Aorta (tissue), 5 donors: Measurements from ENCODE around the gene GAS6. TPM values are rescaled to one million over a fixed set of nuclear protein-coding genes. Genes with fewer than 3 reads are reported as not detected.
"Not testable (repeated sequence)": the region's sequence is repeated elsewhere in the genome, so short reads cannot be mapped to it uniquely, and the experiment has no call there.

Experiments used
- ATAC-seq: fragments of 200-7000 bp; cut with Tn5 transposase; one replicate; pipeline ENCODE4 v1.9.1; 2022; ENCODE audit warnings: moderate library complexity; ENCODE audit not compliant: low FRiP score
- DNase-seq, 2 donors: peaks; one replicate each; pipeline ENCODE4 v3.0.0-alpha.2; 2020
- H3K27ac ChIP-seq, 2 donors: one replicate each; pipeline ENCODE4 v1.5.1; 2013; ENCODE audit warnings: low read length in 2 of 2, mild to moderate bottlenecking in 2 of 2, moderate library complexity in 2 of 2, control low read depth in 1 of 2, inconsistent platforms in 1 of 2, low read depth in 1 of 2
- H3K27me3 ChIP-seq, 2 donors: one replicate each; pipeline ENCODE4 v1.6.1; 2013; ENCODE audit warnings: control low read depth in 1 of 2, low read length in 1 of 2, mild to moderate bottlenecking in 1 of 2, moderate library complexity in 1 of 2; ENCODE audit not compliant: insufficient read depth in 2 of 2, control insufficient read depth in 1 of 2
- H3K36me3 ChIP-seq, 2 donors: one replicate each; pipeline ENCODE4 v1.6.1; 2013; ENCODE audit warnings: control low read depth in 1 of 2, low read length in 1 of 2, mild to moderate bottlenecking in 1 of 2; ENCODE audit not compliant: insufficient read depth in 2 of 2, control insufficient read depth in 1 of 2
- H3K4me1 ChIP-seq, 2 donors: one replicate each; pipeline ENCODE4 v1.6.1; 2013; ENCODE audit warnings: low read length in 2 of 2, control low read depth in 1 of 2, mild to moderate bottlenecking in 1 of 2, moderate library complexity in 1 of 2; ENCODE audit not compliant: insufficient read depth in 2 of 2, control insufficient read depth in 1 of 2
- H3K4me3 ChIP-seq, 2 donors: one replicate each; pipeline ENCODE4 v1.5.1; 2013; ENCODE audit warnings: low read length in 2 of 2, control low read depth in 1 of 2, mild to moderate bottlenecking in 1 of 2
- H3K9me3 ChIP-seq: one replicate; pipeline ENCODE4 v1.6.1; 2013; ENCODE audit warnings: mild to moderate bottlenecking, low read length; ENCODE audit not compliant: control insufficient read depth
- WGBS, 2 donors: extraction: QIAGEN DNeasy Blood & Tissue Kit; methylation state at CpG; one replicate each; pipeline ENCODE4 v1.1.7; 2013; 5-methylcytosine and 5-hydroxymethylcytosine counted together
- intact Hi-C, 2 donors: fragments of 100-400 bp; cut with DNase I; formaldehyde crosslinking; loops; one replicate each; pipeline versions ENCODE4 v1.14.2 to v1.15.0; 2022
- polyA plus RNA-seq, 2 donors: library from polyadenylated mRNA; stranded (reverse); fragments of 200-250 nt; gene quantifications; one replicate each; pipeline ENCODE4 v1.2.3, GENCODE V29; 2013
- total RNA-seq, 2 donors: library from RNA; stranded (reverse); fragmentation: NEBNext Ultra II Directional; extraction: Animal tissue kit (Norgen Biotek cat#: 25700); gene quantifications; one replicate each; pipeline ENCODE4 v1.2.1, GENCODE V29; 2021
- donor health status: healthy with polysubstance abuse.
- donor health status: Bipolar disorder and iron deficiency.
- donor health status: DM: no; HTN: no; CAD: no.
- donor health status: DM: no; HTN: no; CAD: no.
- donor health status: DM: yes; HTN: yes; CAD: no.

Gene GAS6
- total and polyA plus RNA-seq, 4 donors = 244 to 509 (median 333) TPM

DNA sequence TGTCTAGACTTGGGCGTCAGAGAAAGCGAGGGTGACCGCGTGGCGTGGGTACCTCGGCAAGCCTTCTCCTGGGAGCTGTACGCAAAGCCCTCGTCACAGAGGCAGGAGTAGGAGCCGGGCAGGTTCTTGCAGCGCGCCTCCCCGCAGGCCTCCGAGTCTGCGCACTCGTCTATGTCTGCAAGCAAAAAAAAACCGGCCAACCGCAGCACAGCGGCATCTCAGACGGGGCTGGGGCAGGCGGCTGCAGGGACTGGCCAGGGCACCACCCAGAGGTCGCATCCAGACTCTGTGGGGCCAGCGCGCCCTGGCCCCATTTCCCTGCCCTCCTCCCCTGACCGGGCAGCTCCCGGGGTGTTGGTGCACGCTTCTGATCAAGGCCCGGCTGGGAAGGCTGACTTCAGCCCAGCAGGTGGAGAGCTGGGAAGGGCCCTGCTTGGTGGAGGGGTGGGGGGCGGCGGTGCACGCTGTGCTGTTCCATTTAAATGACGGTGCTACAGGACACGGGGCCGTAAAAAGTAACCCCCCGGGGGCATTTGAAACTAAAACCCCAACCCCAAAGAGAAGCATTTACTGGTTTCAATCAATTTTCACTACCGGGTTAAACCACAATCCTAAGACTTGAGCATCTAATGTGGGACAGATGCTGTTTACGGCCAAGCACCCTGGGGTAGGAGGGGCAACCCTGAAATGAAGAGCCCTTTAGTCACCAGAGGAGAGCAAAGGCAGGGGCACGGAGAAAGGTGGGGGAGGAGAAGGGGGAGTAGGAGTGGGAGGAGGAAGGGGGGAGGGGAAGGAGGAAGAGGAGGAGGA is 28.2 kb downstream of the GAS6 start:
- DNase-seq = peak in 1 of 2 donors; percentile 44
- Histone ChIP-seq H3K9me3 (no peaks in the 10 kb centered on the region), H3K27me3 (no peaks in the 10 kb centered on the region), H3K36me3 (peaks cover 0 to 19% of the 10 kb centered on the region in 2 donors), H3K4me1 (no peaks in the 10 kb centered on the region), H3K4me3 (no peak overlapping the region), H3K27ac (no peak overlapping the region)
- ATAC-seq = no peak
- intact Hi-C loops = loop anchor here in 1 of 2 donors (2.0 kb wide), 1 partner anchor 27 kb away; no protein-coding TSS in a partner anchor
- WGBS, 2 donors = 87 to 88% methylated on average over 37 of the region's 37 CpGs

DNA sequence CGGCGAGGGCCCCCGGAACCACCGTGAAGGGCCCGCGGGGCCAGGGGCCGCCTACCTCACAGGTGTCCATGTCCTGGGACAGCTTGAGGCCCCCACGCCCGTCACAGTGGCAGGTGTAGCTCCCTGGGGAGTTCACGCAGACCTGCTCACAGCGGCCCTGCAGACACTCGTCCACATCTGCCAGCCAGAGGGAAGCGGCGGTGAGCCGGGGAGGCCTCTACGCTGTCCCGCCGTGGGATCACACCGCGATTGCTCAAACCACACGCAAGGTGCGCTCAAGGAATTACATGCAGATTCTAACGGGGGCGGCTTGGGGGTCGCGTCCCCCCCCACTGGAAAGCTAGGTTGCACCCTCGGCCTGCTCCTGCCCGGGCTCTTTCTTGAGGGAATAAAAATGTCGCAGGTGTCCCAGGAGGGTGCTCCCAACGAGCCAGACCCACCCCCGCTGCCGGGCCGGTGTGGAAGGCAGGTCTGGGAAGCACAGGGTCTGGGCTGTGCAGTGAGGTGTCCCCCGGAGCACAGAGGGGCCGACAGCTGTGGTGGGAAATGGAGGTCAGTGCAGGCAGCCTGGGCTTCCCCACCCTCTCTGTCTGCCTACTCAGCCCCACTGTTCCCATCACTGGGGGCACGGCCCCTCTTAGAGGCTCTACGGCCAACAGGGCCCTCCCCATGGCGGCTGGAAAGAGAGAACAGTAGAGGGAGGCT is 29.2 kb downstream of the GAS6 start:
- ATAC-seq (no peak), DNase-seq (peak; percentile 50 to 71)
- 89 to 91% methylated on average over 34 to 38 of the region's 38 CpGs for WGBS, 2 donors
- Histone ChIP-seq H3K9me3 (no peaks in the 10 kb centered on the region), H3K4me3 (no peak overlapping the region), H3K27ac (no peak overlapping the region), H3K36me3 (peaks cover 0 to 19% of the 10 kb centered on the region in 2 donors), H3K4me1 (no peaks in the 10 kb centered on the region), H3K27me3 (no peaks in the 10 kb centered on the region)
- intact Hi-C loops = loop anchor here in 1 of 2 donors (2.0 kb wide), 1 partner anchor 28 kb away; no protein-coding TSS in a partner anchor

DNA sequence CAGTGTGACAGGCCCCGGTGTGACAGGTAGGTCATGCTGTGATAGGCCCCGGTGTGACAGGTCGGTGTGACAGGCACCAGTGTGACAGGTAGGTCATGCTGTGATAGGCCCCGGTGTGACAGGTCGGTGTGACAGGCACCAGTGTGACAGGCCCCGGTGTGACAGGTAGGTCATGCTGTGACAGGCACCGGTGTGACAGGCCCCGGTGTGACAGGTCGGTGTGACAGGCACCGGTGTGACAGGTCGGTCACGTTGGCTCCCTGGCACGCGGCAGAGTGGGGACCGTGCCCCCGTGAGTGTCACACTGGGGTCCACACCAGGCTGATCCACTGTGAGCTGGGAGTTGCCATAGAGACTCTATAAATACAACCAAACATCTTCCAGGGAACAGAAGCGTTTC is 29.9 kb downstream of the GAS6 start:
- not testable (repeated sequence) for ATAC-seq, H3K4me1 ChIP-seq
- peaks cover 0 to 19% of the 10 kb centered on the region in 2 donors for H3K36me3 ChIP-seq

DNA sequence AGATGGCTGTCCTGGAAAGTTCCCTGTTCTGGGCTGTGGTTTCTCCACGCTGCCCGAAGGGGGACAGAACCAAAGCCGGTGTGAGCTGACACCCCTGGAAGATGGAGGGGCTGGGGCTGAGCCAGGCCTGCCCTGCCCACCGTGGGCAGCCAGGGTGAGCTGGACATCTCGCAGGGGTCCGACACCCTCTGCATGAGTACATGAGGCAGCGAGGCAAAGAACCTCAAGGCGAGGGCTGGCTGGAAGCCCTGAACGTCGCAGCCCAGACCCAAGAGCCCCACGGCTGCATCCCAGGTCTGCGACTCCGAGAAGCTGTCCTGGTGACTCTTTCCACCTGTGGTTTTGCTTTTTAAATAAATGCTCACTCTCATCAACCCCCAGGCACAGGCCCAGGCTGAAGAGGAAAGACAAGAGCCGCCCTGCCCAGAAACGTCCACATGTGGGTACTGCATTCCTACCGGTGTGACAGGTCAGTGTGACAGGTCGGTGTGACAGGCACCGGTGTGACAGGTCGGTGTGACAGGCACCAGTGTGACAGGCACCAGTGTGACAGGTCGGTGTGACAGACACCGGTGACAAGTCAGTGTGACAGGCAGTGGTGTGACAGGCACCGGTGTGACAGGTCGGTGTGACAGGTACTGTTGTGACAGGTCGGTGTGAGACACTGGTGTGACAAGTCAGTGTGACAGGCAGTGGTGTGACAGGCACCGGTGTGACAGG is 30.6 kb downstream of the GAS6 start:
- intact Hi-C loops = no loop called here
- H3K4me3 ChIP-seq = no peak overlapping the region
- no peak overlapping the region for H3K27ac ChIP-seq
- peaks cover 0 to 19% of the 10 kb centered on the region in 2 donors for H3K36me3 ChIP-seq
- H3K4me1 ChIP-seq = no peaks in the 10 kb centered on the region
- DNase-seq (peak in 1 of 2 donors; percentile 33), ATAC-seq (no peak)
- H3K9me3 ChIP-seq = no peaks in the 10 kb centered on the region
- 89 to 91% methylated on average over 25 of the region's 25 CpGs for WGBS, 2 donors
- H3K27me3 ChIP-seq = no peaks in the 10 kb centered on the region

More for the DNA sequence above, 29.9 kb downstream of the GAS6 start:
- DNase-seq = peak; percentile 39 to 73
- intact Hi-C loops = loop anchor here in 1 of 2 donors (2.0 kb wide), 1 partner anchor 29 kb away; no protein-coding TSS in a partner anchor
- not testable (repeated sequence) for H3K27ac ChIP-seq, H3K4me3 ChIP-seq, H3K9me3 ChIP-seq, H3K27me3 ChIP-seq
- 89 to 92% methylated on average over 16 to 17 of the region's 17 CpGs for WGBS, 2 donors

DNA sequence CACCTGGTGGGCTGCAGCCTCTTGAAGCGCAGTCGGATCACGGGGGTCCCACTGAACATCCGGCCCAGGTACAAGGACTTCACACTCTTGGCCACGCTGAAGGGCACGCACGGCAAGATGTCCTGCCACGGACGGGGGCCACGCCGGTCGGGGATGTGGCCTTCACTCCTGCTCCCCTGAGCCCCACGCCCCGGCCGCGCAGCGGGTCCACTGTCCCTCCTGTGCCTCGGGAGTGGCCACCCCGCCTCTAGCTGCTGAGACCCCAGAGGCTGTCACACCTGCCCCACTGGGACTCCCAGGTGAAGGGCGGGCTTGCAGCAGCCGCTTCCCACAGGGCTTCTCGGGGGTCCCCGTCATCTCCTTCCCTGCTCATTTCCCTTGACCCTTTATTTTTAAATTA is 31.2 kb downstream of the GAS6 start:
- H3K9me3 ChIP-seq = no peaks in the 10 kb centered on the region
- no peaks in the 10 kb centered on the region for H3K27me3 ChIP-seq
- no peak overlapping the region for H3K4me3 ChIP-seq
- H3K36me3 ChIP-seq = peaks cover 0 to 19% of the 10 kb centered on the region in 2 donors
- DNase-seq (peak in 1 of 2 donors; percentile 43), ATAC-seq (no peak)
- H3K4me1 ChIP-seq = no peaks in the 10 kb centered on the region
- no peak overlapping the region for H3K27ac ChIP-seq
- 94 to 95% methylated on average over 23 of the region's 23 CpGs for WGBS, 2 donors
- intact Hi-C loops = no loop called here

DNA sequence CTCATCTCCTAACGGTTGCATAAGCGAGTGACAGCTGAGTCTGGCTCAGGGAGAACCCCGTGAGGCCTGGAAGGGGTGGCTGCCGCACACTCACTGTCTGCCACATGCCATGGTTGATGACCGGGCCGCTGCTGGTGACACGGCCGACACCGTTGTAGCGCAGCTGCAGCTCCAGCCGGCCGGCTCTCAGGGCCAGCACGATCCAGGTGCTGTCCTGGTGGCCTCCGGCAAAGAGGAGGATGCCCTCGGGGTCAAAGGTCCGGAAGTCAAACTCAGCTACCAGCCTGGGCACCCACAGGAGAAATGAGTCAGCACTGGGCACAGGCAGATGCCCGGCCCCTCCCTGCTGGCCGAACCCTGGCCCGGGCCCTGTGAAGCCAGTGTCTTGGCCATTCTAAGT is 31.7 kb downstream of the GAS6 start:
- H3K36me3 ChIP-seq = peaks cover 0 to 22% of the 10 kb centered on the region in 2 donors
- ATAC-seq (no peak), DNase-seq (no peak)
- H3K27ac ChIP-seq = no peak overlapping the region
- no peaks in the 10 kb centered on the region for H3K9me3 ChIP-seq
- H3K27me3 ChIP-seq = no peaks in the 10 kb centered on the region
- WGBS, 2 donors = 81 to 85% methylated on average over 17 to 19 of the region's 19 CpGs
- intact Hi-C loops = no loop called here
- H3K4me3 ChIP-seq = no peak overlapping the region
- H3K4me1 ChIP-seq = no peaks in the 10 kb centered on the region

DNA sequence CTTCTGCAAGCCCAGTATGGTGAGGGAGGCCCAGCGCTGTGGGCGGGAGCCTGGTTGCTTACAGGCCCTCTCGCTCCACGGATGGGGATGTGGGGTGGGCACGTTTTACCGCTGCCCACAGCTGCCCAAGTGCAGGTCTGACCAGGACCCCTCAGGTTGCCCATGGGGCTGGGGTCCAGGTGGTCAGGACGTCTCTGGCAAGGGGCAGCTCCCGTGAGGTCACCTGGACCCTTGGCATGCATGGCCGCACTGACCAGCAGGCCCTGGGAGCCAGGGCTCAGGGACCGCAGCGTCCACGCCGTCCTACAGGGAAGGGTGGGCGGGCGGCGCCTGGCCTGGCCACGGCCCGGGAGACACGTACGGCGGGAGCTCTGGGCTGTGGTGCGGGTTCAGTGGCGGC is 32.8 kb downstream of the GAS6 start:
- H3K27ac ChIP-seq = no peak overlapping the region
- no peaks in the 10 kb centered on the region for H3K4me1 ChIP-seq
- 88 to 92% methylated on average over 23 of the region's 23 CpGs for WGBS, 2 donors
- peaks cover 0 to 23% of the 10 kb centered on the region in 2 donors for H3K36me3 ChIP-seq
- no peaks in the 10 kb centered on the region for H3K27me3 ChIP-seq
- ATAC-seq (no peak), DNase-seq (no peak)
- no peak overlapping the region for H3K4me3 ChIP-seq
- no peaks in the 10 kb centered on the region for H3K9me3 ChIP-seq
- intact Hi-C loops = no loop called here

DNA sequence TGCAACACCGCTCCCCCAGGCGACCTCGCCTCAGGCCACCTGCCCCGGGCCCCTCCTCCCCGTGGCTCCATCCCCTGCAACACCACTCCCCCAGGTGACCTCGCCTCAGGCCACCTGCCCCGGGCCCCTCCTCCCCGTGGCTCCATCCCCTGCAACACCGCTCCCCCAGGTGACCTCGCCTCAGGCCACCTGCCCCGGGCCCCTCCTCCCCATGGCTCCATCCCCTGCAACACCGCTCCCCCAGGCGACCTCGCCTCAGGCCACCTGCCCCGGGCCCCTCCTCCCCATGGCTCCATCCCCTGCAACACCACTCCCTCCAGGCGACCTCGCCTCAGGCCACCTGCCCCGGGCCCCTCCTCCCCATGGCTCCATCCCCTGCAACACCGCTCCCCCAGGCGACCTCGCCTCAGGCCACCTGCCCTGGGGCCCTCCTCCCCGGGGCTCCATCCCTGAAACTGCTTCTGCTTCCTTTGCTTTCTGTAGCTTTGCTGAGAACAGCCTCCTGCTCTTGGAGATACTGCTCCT is 33.4 kb downstream of the GAS6 start:
- ATAC-seq, intact Hi-C loops, H3K4me1 ChIP-seq, H3K27ac ChIP-seq, H3K4me3 ChIP-seq, H3K9me3 ChIP-seq, H3K27me3 ChIP-seq, DNase-seq: not testable (repeated sequence)
- 91 to 96% methylated on average over 11 to 22 of the region's 22 CpGs for WGBS, 2 donors
- H3K36me3 ChIP-seq = peaks cover 0 to 26% of the 10 kb centered on the region in 2 donors
